G401.6 (cell line): ENCODE data around the gene CARD19.
"Not testable (repeated sequence)": the region's sequence is repeated elsewhere in the genome, so short reads cannot be mapped to it uniquely, and the experiment has no call there.

ENCODE experiments used
- FAIRE-seq: peaks from 2 replicates; lab custom pipeline; 2012; peaks lifted over from hg19 to GRCh38; lab: Jason Lieb, UNC

The CARD19 gene

GRCh38 chr9:93107151-93107824 is 11.3 kb downstream of the CARD19 start:
- no peak for FAIRE-seq

GRCh38 chr9:93107825-93108161 is 11.8 kb downstream of the CARD19 start:
- no peak for FAIRE-seq

- no peak for FAIRE-seq
Observed at GRCh38 chr9:93108291-93109041, 12.4 kb downstream of the CARD19 start.

GRCh38 chr9:93110311-93110855 is 14.4 kb downstream of the CARD19 start:
- FAIRE-seq, result no peak

GRCh38 chr9:93111001-93111370 is 15.0 kb downstream of the CARD19 start:
- no peak for FAIRE-seq

- FAIRE-seq, result no peak
Observed at GRCh38 chr9:93111371-93112115, 15.5 kb downstream of the CARD19 start.

- FAIRE-seq, result no peak
Observed at GRCh38 chr9:93112116-93112863, 16.3 kb downstream of the CARD19 start.

- FAIRE-seq, result no peak
Observed at GRCh38 chr9:93112864-93113389, 16.9 kb downstream of the CARD19 start.

GRCh38 chr9:93114169-93114983 is 18.4 kb downstream of the CARD19 start:
- FAIRE-seq, result no peak

- no peak for FAIRE-seq
Observed at GRCh38 chr9:93114984-93115335, 18.9 kb downstream of the CARD19 start.

GRCh38 chr9:93115486-93116071 is 19.6 kb downstream of the CARD19 start:
- FAIRE-seq, result no peak

- FAIRE-seq, result no peak
Observed at GRCh38 chr9:93116072-93116961, 20.3 kb downstream of the CARD19 start.

GRCh38 chr9:93117521-93117920 is 21.5 kb downstream of the CARD19 start:
- not testable (repeated sequence) for FAIRE-seq

- FAIRE-seq, result no peak
Observed at GRCh38 chr9:93117924-93118862, 22.2 kb downstream of the CARD19 start.

GRCh38 chr9:93118863-93119702 is 23.1 kb downstream of the CARD19 start:
- no peak for FAIRE-seq

GRCh38 chr9:93119703-93119952 is 23.6 kb downstream of the CARD19 start:
- no peak for FAIRE-seq

GRCh38 chr9:93119953-93120845 is 24.2 kb downstream of the CARD19 start:
- FAIRE-seq, result no peak
